Adipocyte (in vitro differentiated cells): ENCODE data around the gene TPM3.
"Not testable (repeated sequence)": the region's sequence is repeated elsewhere in the genome, so short reads cannot be mapped to it uniquely, and the experiment has no call there.

ENCODE experiments used
- DNase-seq: peaks from one replicate; pipeline ENCODE4 v3.0.0-alpha.2; 2015; ENCODE audit warnings: low read depth
- H3K27me3 ChIP-seq: replicated peaks from 2 replicates; pipeline ENCODE4 v1.7.0; 2013; ENCODE audit warnings: mild to moderate bottlenecking, low read length, moderate library complexity; ENCODE audit not compliant: control insufficient read depth, insufficient read depth
- H3K36me3 ChIP-seq: 2 replicates; pipeline ENCODE4 v1.7.0; 2013; ENCODE audit warnings: low read length, mild to moderate bottlenecking, moderate library complexity; ENCODE audit not compliant: control insufficient read depth, insufficient read depth, severe bottlenecking
- H3K4me1 ChIP-seq: 2 replicates; pipeline ENCODE4 v1.7.0; 2013; ENCODE audit warnings: mild to moderate bottlenecking, low read length, moderate library complexity; ENCODE audit not compliant: control insufficient read depth, insufficient read depth
- H3K4me3 ChIP-seq: 2 replicates; pipeline ENCODE4 v1.7.0; 2013; ENCODE audit warnings: mild to moderate bottlenecking, low read length, moderate library complexity
- H3K9ac ChIP-seq: 2 replicates; pipeline ENCODE4 v1.7.0; 2013; ENCODE audit warnings: mild to moderate bottlenecking, low read length, moderate library complexity
- H3K9me3 ChIP-seq: 2 replicates; pipeline ENCODE4 v1.7.0; 2013; ENCODE audit warnings: mild to moderate bottlenecking, low read length, moderate library complexity; ENCODE audit not compliant: control insufficient read depth

TPM3 gene

GRCh38 chr1:154158307-154159125 is 33.4 kb downstream of the TPM3 start:
- H3K4me1 ChIP-seq = peaks cover 26% of the 10 kb centered on the region
- no peaks in the 10 kb centered on the region for H3K9me3 ChIP-seq
- peaks cover 74% of the 10 kb centered on the region for H3K36me3 ChIP-seq
- DNase-seq = no peak
- H3K27me3 ChIP-seq = no peaks in the 10 kb centered on the region
- H3K9ac ChIP-seq = no peak overlapping the region
- H3K4me3 ChIP-seq = no peak overlapping the region

GRCh38 chr1:154157520-154158306 is 34.2 kb downstream of the TPM3 start:
- Histone ChIP-seq H3K9me3 (no peaks in the 10 kb centered on the region), H3K27me3 (no peaks in the 10 kb centered on the region), H3K9ac (no peak overlapping the region), H3K4me1 (peaks cover 26% of the 10 kb centered on the region), H3K4me3 (no peak overlapping the region), H3K36me3 (peaks cover 66% of the 10 kb centered on the region)
- DNase-seq = no peak

DNA sequence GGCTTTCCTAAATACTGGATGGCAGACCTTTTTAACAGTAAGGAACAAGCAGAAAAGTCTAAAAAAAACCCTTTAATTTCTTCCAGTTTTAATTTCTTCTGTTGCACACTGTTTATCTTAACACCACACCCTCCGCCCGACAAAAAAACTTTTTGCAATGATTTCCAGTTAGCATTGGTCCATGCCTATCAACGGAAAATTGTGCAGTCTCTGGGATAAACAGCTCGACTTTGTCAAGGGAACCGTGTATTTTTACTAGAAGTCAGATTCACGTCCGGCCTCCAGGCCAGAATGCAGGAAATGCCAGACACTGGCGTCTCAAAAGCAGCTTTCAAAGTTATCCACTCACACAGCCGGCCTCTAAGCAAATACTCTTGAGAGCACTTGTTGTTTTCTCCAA is 36.6 kb downstream of the TPM3 start:
- Histone ChIP-seq H3K4me1 (peaks cover 39% of the 10 kb centered on the region), H3K27me3 (no peaks in the 10 kb centered on the region), H3K4me3 (peak overlapping the region; percentile 7), H3K9ac (peak overlapping the region; percentile 32), H3K9me3 (no peaks in the 10 kb centered on the region), H3K36me3 (peaks cover 41% of the 10 kb centered on the region)
- peak; percentile 55 for DNase-seq

DNA sequence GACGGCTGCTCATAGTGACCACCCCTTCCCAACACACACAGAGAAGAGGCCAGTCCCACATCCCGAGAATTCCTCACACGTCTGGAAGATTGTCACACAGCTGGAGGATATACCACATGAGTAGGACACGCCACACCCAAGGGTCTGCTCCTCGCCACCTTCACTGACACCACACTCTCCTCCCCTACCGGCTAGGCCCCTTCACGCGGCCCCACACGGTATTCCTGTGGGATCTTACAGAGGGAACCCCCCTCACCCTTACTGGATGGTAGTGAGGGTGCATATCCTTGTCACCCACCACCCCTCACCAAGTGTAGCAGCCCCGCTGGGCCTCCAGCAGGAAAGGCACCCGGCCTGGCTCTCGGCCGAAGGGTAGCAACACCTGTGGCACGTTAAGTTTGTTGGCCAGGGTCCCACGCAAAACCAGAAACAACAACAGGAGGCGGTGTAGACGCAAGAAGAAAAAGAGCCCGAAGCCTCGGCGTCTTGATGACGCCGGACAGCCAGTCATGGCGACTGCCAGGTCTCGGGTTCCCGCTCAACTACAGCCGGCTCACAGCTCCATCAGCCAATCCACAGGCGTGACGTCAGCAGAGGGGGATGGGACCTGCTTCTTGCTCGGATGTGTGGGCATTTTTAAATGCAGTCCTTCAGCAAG is 37.2 kb downstream of the TPM3 start, which contains the start of gene NUP210L:
Gene NUP210L (minus strand): TSS at position 540 of the 658 bp plus-strand sequence.
- H3K27me3 ChIP-seq = no peaks in the 10 kb centered on the region
- H3K36me3 ChIP-seq = peaks cover 35% of the 10 kb centered on the region
- H3K9me3 ChIP-seq = no peaks in the 10 kb centered on the region
- H3K4me1 ChIP-seq = peaks cover 39% of the 10 kb centered on the region
- peak; percentile 28 for DNase-seq
- peak within 1 kb of the TSS; percentile 32 for H3K9ac ChIP-seq
- H3K4me3 ChIP-seq = peak within 1 kb of the TSS; percentile 7

- no peaks in the 10 kb centered on the region for H3K9me3 ChIP-seq
Observed at GRCh38 chr1:154154053-154154452, 37.8 kb downstream of the TPM3 start.

GRCh38 chr1:154151311-154151710 is 40.6 kb downstream of the TPM3 start:
- no peaks in the 10 kb centered on the region for H3K9me3 ChIP-seq
- DNase-seq = peak; percentile 40
- H3K9ac ChIP-seq = peak overlapping the region; percentile 25
- H3K4me3 ChIP-seq = peak overlapping the region; percentile 29
- no peaks in the 10 kb centered on the region for H3K27me3 ChIP-seq
- peaks cover 24% of the 10 kb centered on the region for H3K4me1 ChIP-seq
- H3K36me3 ChIP-seq = peaks cover 11% of the 10 kb centered on the region

More at GRCh38 chr1:154154053-154154452, 37.8 kb downstream of the TPM3 start:
- H3K4me3 ChIP-seq = no peak overlapping the region
- H3K4me1 ChIP-seq = peaks cover 39% of the 10 kb centered on the region
- no peaks in the 10 kb centered on the region for H3K27me3 ChIP-seq
- H3K36me3 ChIP-seq = peaks cover 29% of the 10 kb centered on the region
- H3K9ac ChIP-seq = no peak overlapping the region
- no peak for DNase-seq

- Histone ChIP-seq H3K4me1 (peaks cover 13% of the 10 kb centered on the region), H3K27me3 (no peaks in the 10 kb centered on the region), H3K4me3 (no peak overlapping the region), H3K9ac (no peak overlapping the region), H3K36me3 (no peaks in the 10 kb centered on the region), H3K9me3 (no peaks in the 10 kb centered on the region)
- DNase-seq = peak; percentile 4
Observed at GRCh38 chr1:154148807-154149206, 43.1 kb downstream of the TPM3 start.

DNA sequence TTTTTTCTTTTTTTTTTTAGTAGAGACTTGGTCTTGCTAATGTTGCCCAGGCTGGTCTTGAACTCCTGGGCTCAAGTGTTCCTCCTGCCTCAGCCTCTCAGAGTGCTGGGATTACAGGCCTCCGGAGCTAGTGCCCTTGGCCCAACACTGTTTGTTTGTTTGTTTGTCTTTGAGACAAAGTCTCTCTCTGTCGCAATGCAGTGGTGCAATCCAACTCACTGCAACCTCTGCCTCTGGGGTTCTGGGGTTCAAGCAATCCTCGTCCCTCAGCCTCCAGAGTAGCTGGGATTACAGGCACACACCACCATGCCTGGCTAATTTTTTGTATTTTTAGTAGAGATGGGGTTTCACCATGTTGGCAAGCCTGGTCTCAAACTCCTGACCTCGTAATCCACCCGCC is 44.4 kb downstream of the TPM3 start:
- peaks cover 13% of the 10 kb centered on the region for H3K4me1 ChIP-seq
- not testable (repeated sequence) for H3K9ac ChIP-seq, H3K4me3 ChIP-seq, H3K9me3 ChIP-seq, H3K36me3 ChIP-seq, H3K27me3 ChIP-seq, DNase-seq

- Histone ChIP-seq H3K36me3 (no peaks in the 10 kb centered on the region), H3K4me1 (peaks cover 10% of the 10 kb centered on the region), H3K27me3 (no peaks in the 10 kb centered on the region), H3K4me3 (no peak overlapping the region), H3K9me3 (no peaks in the 10 kb centered on the region), H3K9ac (no peak overlapping the region)
- peak; percentile 13 for DNase-seq
Observed at GRCh38 chr1:154145986-154146385, 45.9 kb downstream of the TPM3 start.

- Histone ChIP-seq H3K9ac (no peak overlapping the region), H3K36me3 (no peaks in the 10 kb centered on the region), H3K27me3 (no peaks in the 10 kb centered on the region), H3K9me3 (no peaks in the 10 kb centered on the region), H3K4me3 (no peak overlapping the region), H3K4me1 (peaks cover 7% of the 10 kb centered on the region)
- DNase-seq = no peak
Observed at GRCh38 chr1:154142358-154142757, 49.5 kb downstream of the TPM3 start.

DNA sequence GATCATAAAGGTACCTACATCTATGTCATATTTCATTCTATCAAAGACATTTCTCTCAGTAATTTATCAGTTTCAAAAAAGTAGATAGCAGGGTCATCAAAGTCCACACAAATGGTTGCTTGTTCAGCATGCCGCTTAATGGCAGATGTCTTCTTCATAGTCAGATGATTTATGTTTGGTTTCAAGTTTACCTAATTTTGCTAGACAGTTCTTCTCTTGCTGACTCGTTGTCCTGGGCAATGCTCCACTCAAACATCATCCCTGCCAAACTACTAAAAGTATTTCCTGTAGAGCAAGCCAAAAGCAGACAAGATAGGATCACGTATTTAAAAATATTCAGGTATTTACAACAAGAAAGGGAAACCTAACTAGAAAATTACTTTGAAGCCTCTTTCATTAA is 50.7 kb downstream of the TPM3 start:
- Histone ChIP-seq H3K4me3 (no peak overlapping the region), H3K9ac (no peak overlapping the region), H3K27me3 (no peaks in the 10 kb centered on the region), H3K4me1 (peaks cover 7% of the 10 kb centered on the region), H3K36me3 (no peaks in the 10 kb centered on the region), H3K9me3 (no peaks in the 10 kb centered on the region)
- DNase-seq = peak; percentile 25
